ENCODE measurements around the gene ASTN2. TPM values are rescaled to one million over a fixed set of nuclear protein-coding genes. Genes with fewer than 3 reads are reported as not detected.

Gene ASTN2
- polyA plus RNA-seq, 1 experiment, result 6.6 TPM

DNA sequence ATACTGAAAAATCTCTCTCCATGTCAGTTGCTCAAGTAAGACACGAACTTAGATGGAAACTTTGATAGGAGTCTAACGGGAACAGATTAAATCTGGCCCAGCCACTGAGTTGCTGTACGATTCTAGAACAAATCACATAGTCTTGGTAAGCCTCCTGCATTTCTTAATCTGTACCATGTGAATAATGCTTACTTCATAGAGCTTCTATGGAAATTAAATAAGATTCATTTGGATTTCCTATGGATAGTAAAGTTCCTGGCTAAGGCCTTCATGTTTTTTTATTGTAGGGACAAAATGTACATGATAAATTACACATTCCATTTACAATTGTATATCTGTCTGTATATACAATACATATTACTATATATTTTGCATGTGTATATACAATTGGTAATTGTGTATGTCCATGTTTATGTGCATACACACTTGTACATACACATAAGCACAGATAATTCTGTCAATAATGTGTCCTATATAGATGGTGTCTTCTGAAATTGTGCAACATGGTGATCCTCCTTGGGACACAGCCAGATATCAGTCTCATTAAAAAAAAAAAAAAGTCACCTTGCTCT, 397.4 kb downstream of the ASTN2 start:
- Histone ChIP-seq H3K4me3 (ENCODE audit: low read depth, low read length) (no peak overlapping the region), H3K27me3 (ENCODE audit: control insufficient read depth, insufficient read depth, low read length) (no peaks in the 10 kb centered on the region), H3K27ac (ENCODE audit: low read depth, low read length) (no peak overlapping the region), H3K9me3 (ENCODE audit: control insufficient read depth, insufficient read depth, low read length) (no peaks in the 10 kb centered on the region)
- CTCF ChIA-PET, result no interaction called here
- DNase-seq (ENCODE audit: low read depth, low spot score), result no peak
- no peak for TF ChIP-seq CTCF (IDR thresholded peaks at IDR 0.05; ENCODE audit: low read depth, low read length)
- POLR2A ChIA-PET, result no interaction called here

DNA sequence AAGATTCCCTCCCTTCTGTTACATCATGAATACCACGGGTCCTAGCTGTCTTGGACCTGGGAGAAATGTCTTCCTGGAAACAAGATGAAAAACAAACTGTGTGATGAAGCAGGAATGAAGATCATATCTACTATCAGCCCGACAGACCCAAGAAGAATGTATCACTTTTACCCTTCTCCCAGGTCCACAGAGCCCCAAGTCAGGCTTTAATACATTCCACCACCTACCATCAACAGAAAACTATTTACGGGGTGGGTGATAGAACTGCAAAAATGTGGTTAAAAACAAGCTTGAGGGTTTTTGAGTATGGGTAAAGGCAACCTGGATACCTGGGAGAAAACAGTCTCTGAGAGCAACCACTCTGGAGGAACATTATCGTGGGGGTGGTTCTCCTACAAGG, 400.8 kb downstream of the ASTN2 start:
- Histone ChIP-seq H3K9me3 (ENCODE audit: control insufficient read depth, insufficient read depth, low read length) (no peaks in the 10 kb centered on the region), H3K4me3 (ENCODE audit: low read depth, low read length) (no peak overlapping the region), H3K27me3 (ENCODE audit: control insufficient read depth, insufficient read depth, low read length) (no peaks in the 10 kb centered on the region), H3K27ac (ENCODE audit: low read depth, low read length) (no peak overlapping the region)
- ChIA-PET CTCF (no interaction called here), POLR2A (no interaction called here)
- no peak for TF ChIP-seq CTCF (IDR thresholded peaks at IDR 0.05; ENCODE audit: low read depth, low read length)
- no peak for DNase-seq (ENCODE audit: low read depth, low spot score)

DNA sequence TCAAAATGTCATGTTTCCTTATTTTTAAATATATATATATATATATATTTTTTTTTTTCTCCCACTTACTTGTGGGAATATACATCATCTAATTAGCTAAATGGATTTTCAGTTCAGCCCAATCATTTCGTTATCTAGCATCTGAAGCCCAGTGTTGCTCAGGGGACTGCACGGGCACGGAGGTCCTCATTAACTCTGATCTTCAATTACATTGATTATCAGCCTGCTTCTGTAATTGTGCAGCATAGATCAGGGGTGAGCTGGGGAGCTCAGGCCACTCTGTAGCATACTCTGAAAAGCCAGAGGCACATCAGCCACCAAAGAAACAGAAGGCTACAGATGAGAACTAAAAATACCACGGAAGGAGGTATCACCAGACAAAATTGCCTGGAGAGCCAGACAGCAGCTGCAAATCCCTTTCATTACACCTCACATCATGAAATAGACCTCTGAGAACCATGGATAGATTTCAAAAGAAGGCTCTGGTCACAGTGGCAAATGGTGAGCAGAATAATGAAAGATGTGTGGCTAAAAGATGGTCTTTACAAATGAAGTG, 401.3 kb downstream of the ASTN2 start:
- ChIA-PET CTCF (no interaction called here), POLR2A (no interaction called here)
- no peak for DNase-seq (ENCODE audit: low read depth, low spot score)
- no peaks in the 10 kb centered on the region for H3K27me3 ChIP-seq (ENCODE audit: control insufficient read depth, insufficient read depth, low read length)
- no peaks in the 10 kb centered on the region for H3K9me3 ChIP-seq (ENCODE audit: control insufficient read depth, insufficient read depth, low read length)
- TF ChIP-seq CTCF (IDR thresholded peaks at IDR 0.05; ENCODE audit: low read depth, low read length), result no peak
- H3K27ac ChIP-seq (ENCODE audit: low read depth, low read length), result no peak overlapping the region
- H3K4me3 ChIP-seq (ENCODE audit: low read depth, low read length), result no peak overlapping the region

DNA sequence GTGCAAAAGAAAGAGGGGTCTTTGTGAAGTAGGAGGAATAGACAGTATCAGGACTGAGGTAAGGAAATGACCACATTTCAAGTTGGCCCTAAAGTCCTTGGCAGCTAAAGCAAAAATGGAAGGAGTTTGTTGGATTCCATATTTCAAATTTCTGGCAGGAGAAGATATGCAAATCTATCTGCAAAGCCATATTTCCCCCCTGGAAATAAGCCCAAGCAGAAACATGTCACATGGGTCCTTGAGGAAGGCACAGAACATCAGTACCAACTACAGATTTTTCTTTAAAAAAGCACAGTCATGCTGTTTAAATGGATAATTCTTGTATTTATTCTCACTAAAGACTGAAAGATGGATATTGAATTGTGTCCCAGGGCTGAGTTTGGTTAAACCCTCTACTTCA, 404.8 kb downstream of the ASTN2 start:
- no peaks in the 10 kb centered on the region for H3K27me3 ChIP-seq (ENCODE audit: control insufficient read depth, insufficient read depth, low read length)
- DNase-seq (ENCODE audit: low read depth, low spot score), result no peak
- no peak overlapping the region for H3K4me3 ChIP-seq (ENCODE audit: low read depth, low read length)
- TF ChIP-seq CTCF (IDR thresholded peaks at IDR 0.05; ENCODE audit: low read depth, low read length), result no peak
- no peaks in the 10 kb centered on the region for H3K9me3 ChIP-seq (ENCODE audit: control insufficient read depth, insufficient read depth, low read length)
- no peak overlapping the region for H3K27ac ChIP-seq (ENCODE audit: low read depth, low read length)
- CTCF ChIA-PET, result interaction anchor here (1.3 kb wide), 1 partner anchor 9 kb away, joined by 3 read pairs; no protein-coding TSS in a partner anchor
- POLR2A ChIA-PET, result no interaction called here

DNA sequence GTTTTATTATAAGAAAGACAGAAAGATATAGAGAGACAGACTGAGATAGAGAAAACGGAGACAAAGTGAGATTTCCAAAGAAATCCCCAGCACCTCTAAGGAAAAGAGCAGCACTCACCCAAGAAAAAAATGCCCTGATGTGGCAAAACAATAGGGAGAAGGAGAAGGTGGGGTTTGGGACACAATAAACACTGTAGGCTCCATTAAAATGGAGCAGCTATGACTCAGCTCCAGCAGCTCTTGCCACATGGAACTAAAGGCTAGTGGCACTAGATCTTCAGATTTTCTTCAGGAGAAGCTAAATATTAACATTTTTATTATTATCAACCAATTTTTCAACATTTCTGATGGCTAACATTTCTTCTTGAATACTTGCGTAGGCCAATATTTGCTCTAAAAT, 406.0 kb downstream of the ASTN2 start:
- CTCF ChIA-PET, result no interaction called here

More for the DNA sequence above, 406.0 kb downstream of the ASTN2 start:
- no peak overlapping the region for H3K27ac ChIP-seq (ENCODE audit: low read depth, low read length)
- no peak overlapping the region for H3K4me3 ChIP-seq (ENCODE audit: low read depth, low read length)
- POLR2A ChIA-PET, result no interaction called here
- no peak for TF ChIP-seq CTCF (IDR thresholded peaks at IDR 0.05; ENCODE audit: low read depth, low read length)
- no peaks in the 10 kb centered on the region for H3K27me3 ChIP-seq (ENCODE audit: control insufficient read depth, insufficient read depth, low read length)
- H3K9me3 ChIP-seq (ENCODE audit: control insufficient read depth, insufficient read depth, low read length), result no peaks in the 10 kb centered on the region
- DNase-seq (ENCODE audit: low read depth, low spot score), result no peak

All from AG04450 (cell line).